H9 (cell line): Measurements from ENCODE around the gene OSBPL1A. TPM values are rescaled to one million over a fixed set of nuclear protein-coding genes. Genes with fewer than 3 reads are reported as not detected.

ENCODE experiments used
- DNase-seq: peaks from one replicate; pipeline ENCODE4 v3.0.0-alpha.2; 2017
- H2AFZ ChIP-seq: one replicate; pipeline ENCODE4 v1.6.1; 2013; ENCODE audit warnings: mild to moderate bottlenecking, low read length, control low read depth, moderate library complexity
- H2AK5ac ChIP-seq: 2 replicates; pipeline ENCODE4 v1.6.1; 2013; ENCODE audit warnings: low read length, control low read depth, mixed read lengths; ENCODE audit not compliant: insufficient read length
- H2BK120ac ChIP-seq: one replicate; pipeline ENCODE4 v1.6.1; 2013; ENCODE audit warnings: low read depth, mild to moderate bottlenecking, low read length, control low read depth, inconsistent platforms; ENCODE audit not compliant: poor library complexity, severe bottlenecking
- H2BK12ac ChIP-seq: 2 replicates; pipeline ENCODE4 v1.6.1; 2013; ENCODE audit warnings: low read length, control low read depth, mixed read lengths, low read depth; ENCODE audit not compliant: insufficient read length
- H2BK15ac ChIP-seq: 2 replicates; pipeline ENCODE4 v1.6.1; 2013; ENCODE audit warnings: low read depth, low read length, control low read depth
- H2BK20ac ChIP-seq: one replicate; pipeline ENCODE4 v1.6.1; 2013; ENCODE audit warnings: low read depth, mild to moderate bottlenecking, low read length, control low read depth, inconsistent platforms; ENCODE audit not compliant: poor library complexity, severe bottlenecking
- H2BK5ac ChIP-seq: 2 replicates; pipeline ENCODE4 v1.6.1; 2013; ENCODE audit warnings: low read length, control low read depth, mixed read lengths; ENCODE audit not compliant: insufficient read length
- H3K14ac ChIP-seq: 2 replicates; pipeline ENCODE4 v1.6.1; 2013; ENCODE audit warnings: low read length, control low read depth; ENCODE audit not compliant: insufficient read depth
- H3K18ac ChIP-seq: 2 replicates; pipeline ENCODE4 v1.6.1; 2013; ENCODE audit warnings: low read depth, mild to moderate bottlenecking, mixed read lengths, low read length, control low read depth; ENCODE audit not compliant: insufficient read length
- H3K23ac ChIP-seq: 2 replicates; pipeline ENCODE4 v1.6.1; 2013; ENCODE audit warnings: low read length, control low read depth, mixed read lengths, low read depth; ENCODE audit not compliant: insufficient read length
- H3K23me2 ChIP-seq: 2 replicates; pipeline ENCODE4 v1.6.1; 2013; ENCODE audit warnings: low read depth, mild to moderate bottlenecking, mixed read lengths, low read length, control low read depth; ENCODE audit not compliant: insufficient read length, poor library complexity, severe bottlenecking
- H3K27ac ChIP-seq: 2 replicates; pipeline ENCODE4 v1.5.1; 2013; ENCODE audit warnings: low read length, control low read depth, mixed read lengths, low read depth; ENCODE audit not compliant: insufficient read length
- H3K27me3 ChIP-seq: 2 replicates; pipeline ENCODE4 v1.6.1; 2013; ENCODE audit warnings: low read length, control low read depth, inconsistent platforms; ENCODE audit not compliant: insufficient read depth
- H3K4ac ChIP-seq: 2 replicates; pipeline ENCODE4 v1.6.1; 2013; ENCODE audit warnings: low read depth, mild to moderate bottlenecking, control low read depth, inconsistent platforms, low read length, moderate library complexity
- H3K4me1 ChIP-seq: 2 replicates; pipeline ENCODE4 v1.6.1; 2013; ENCODE audit warnings: low read length, control low read depth, inconsistent platforms; ENCODE audit not compliant: insufficient read depth
- H3K4me2 ChIP-seq: 2 replicates; pipeline ENCODE4 v1.6.1; 2013; ENCODE audit warnings: low read length, control low read depth, mixed read lengths; ENCODE audit not compliant: insufficient read length, insufficient read depth
- H3K56ac ChIP-seq: 2 replicates; pipeline ENCODE4 v1.6.1; 2013; ENCODE audit warnings: low read depth, mild to moderate bottlenecking, mixed read lengths, low read length, control low read depth; ENCODE audit not compliant: insufficient read length
- H3K79me1 ChIP-seq: 2 replicates; pipeline ENCODE4 v1.6.1; 2013; ENCODE audit warnings: low read depth, mild to moderate bottlenecking, moderate library complexity, low read length, control low read depth, inconsistent platforms; ENCODE audit not compliant: insufficient read depth, poor library complexity, severe bottlenecking
- H3K79me2 ChIP-seq: 2 replicates; pipeline ENCODE4 v1.6.1; 2013; ENCODE audit warnings: low read length, control low read depth, inconsistent platforms; ENCODE audit not compliant: insufficient read depth
- H3K9ac ChIP-seq: 2 replicates; pipeline ENCODE4 v1.6.1; 2013; ENCODE audit warnings: low read length, control low read depth, mixed read lengths; ENCODE audit not compliant: insufficient read length; ENCODE audit errors: extremely low read depth
- H3K9me3 ChIP-seq: one replicate; pipeline ENCODE4 v1.6.1; 2013; ENCODE audit warnings: low read depth, low read length, inconsistent platforms; ENCODE audit not compliant: control insufficient read depth
- H3T11ph ChIP-seq: one replicate; pipeline ENCODE4 v1.6.1; 2013; ENCODE audit warnings: mild to moderate bottlenecking, low read length, control low read depth, inconsistent platforms
- H4K20me1 ChIP-seq: one replicate; pipeline ENCODE4 v1.6.1; 2013; ENCODE audit not compliant: control insufficient read depth, insufficient read length, insufficient read depth
- H4K5ac ChIP-seq: 2 replicates; pipeline ENCODE4 v1.6.1; 2013; ENCODE audit warnings: low read depth, mild to moderate bottlenecking, mixed read lengths, low read length, control low read depth; ENCODE audit not compliant: insufficient read length
- H4K8ac ChIP-seq: replicated peaks from 2 replicates; pipeline ENCODE4 v1.6.1; 2013; ENCODE audit warnings: low read length, control low read depth, mixed read lengths, low read depth; ENCODE audit not compliant: insufficient read length
- H4K91ac ChIP-seq: 2 replicates; pipeline ENCODE4 v1.6.1; 2013; ENCODE audit warnings: low read depth, mild to moderate bottlenecking, moderate library complexity, mixed read lengths, low read length, control low read depth; ENCODE audit not compliant: insufficient read length
- H3K27ac Mint-ChIP-seq, 3 experiments: 2 replicates in 2 of 3; 3 replicates in 1 of 3; pipeline ENCODE4 v1.8.0; 2020 to 2021; ENCODE audit warnings: mixed read lengths in 3 of 3, mild to moderate bottlenecking in 1 of 3, moderate library complexity in 1 of 3
- H3K27me3 Mint-ChIP-seq: 2 replicates; pipeline ENCODE4 v1.8.0; 2021; ENCODE audit warnings: low read depth, mild to moderate bottlenecking, moderate library complexity, mixed read lengths
- H3K36me3 Mint-ChIP-seq, 3 experiments: 2 replicates in 2 of 3; 3 replicates in 1 of 3; pipeline ENCODE4 v1.8.0; 2020 to 2021; ENCODE audit warnings: low read depth in 3 of 3, mixed read lengths in 3 of 3; ENCODE audit not compliant: insufficient read depth in 1 of 3
- H3K4me1 Mint-ChIP-seq, 2 experiments: 2 replicates each; pipeline ENCODE4 v1.8.0; 2020; ENCODE audit warnings: mixed read lengths in 2 of 2
- H3K4me3 Mint-ChIP-seq, 2 experiments: 2 replicates in 1 of 2; 3 replicates in 1 of 2; pipeline ENCODE4 v1.8.0; 2020 to 2021; ENCODE audit warnings: mild to moderate bottlenecking in 2 of 2, mixed read lengths in 2 of 2, moderate library complexity in 1 of 2
- H3K9me3 Mint-ChIP-seq, 2 experiments: 2 replicates in 1 of 2; 3 replicates in 1 of 2; pipeline ENCODE4 v1.8.0; 2020; ENCODE audit warnings: mild to moderate bottlenecking in 2 of 2, mixed read lengths in 2 of 2, moderate library complexity in 1 of 2
- CTCF ChIP-seq: fragments of 200-600 bp; sonication (generic); conservative IDR thresholded peaks from 3 replicates; pipeline ENCODE4 v1.8.0; 2021; ENCODE audit warnings: antibody characterized with exemption, mild to moderate bottlenecking
- WGBS: extraction: QIAGEN DNeasy Blood & Tissue Kit; methylation state at CpG from one replicate; pipeline ENCODE4 v1.1.7; 2013; ENCODE audit warnings: missing lambda C conversion rate, low lambda C conversion rate, mixed read lengths; ENCODE audit not compliant: insufficient read length; ENCODE audit errors: extremely low coverage; 5-methylcytosine and 5-hydroxymethylcytosine counted together
- total RNA-seq: library from RNA; stranded (reverse); gene quantifications from 2 replicates; pipeline ENCODE4 v1.2.1, GENCODE V29; 2021

OSBPL1A gene
- total RNA-seq, 1 experiment from 2014 or later, result 33.9 TPM

GRCh38 chr18:24254071-24254470 lies 143.6 kb downstream of the OSBPL1A start:
- no peaks in the 10 kb centered on the region for H3K23me2 ChIP-seq
- no peak overlapping the region for H2BK15ac ChIP-seq
- H4K20me1 ChIP-seq, result no peaks in the 10 kb centered on the region
- peaks cover 36 to 41% of the 10 kb centered on the region in 2 experiments for H3K4me1 Mint-ChIP-seq
- no peak overlapping the region for H3K4me3 Mint-ChIP-seq
- H2BK5ac ChIP-seq, result no peak overlapping the region
- H3K4ac ChIP-seq, result no peak overlapping the region
- no peak overlapping the region for H2BK12ac ChIP-seq
- peaks cover 11 to 16% (median 15%) of the 10 kb centered on the region in 3 experiments; a peak in 6 of 7 replicates for H3K36me3 Mint-ChIP-seq
- H3K4me2 ChIP-seq, result no peak overlapping the region
- no peak overlapping the region for H2BK20ac ChIP-seq
- no peak overlapping the region for H2AK5ac ChIP-seq
- no peak overlapping the region for H3T11ph ChIP-seq
- no peak for TF ChIP-seq CTCF
- no peak overlapping the region for H3K56ac ChIP-seq
- H3K9ac ChIP-seq, result no peak overlapping the region
- peaks cover 4 to 10% of the 10 kb centered on the region in 2 experiments; a peak in 4 of 5 replicates for H3K9me3 Mint-ChIP-seq
- no peaks in the 10 kb centered on the region for H3K27me3 Mint-ChIP-seq
- no peak overlapping the region for H3K23ac ChIP-seq
- H4K8ac ChIP-seq, result no peak overlapping the region
- H3K79me1 ChIP-seq, result peaks cover 4% of the 10 kb centered on the region
- H3K79me2 ChIP-seq, result no peaks in the 10 kb centered on the region; the same call in 1 of the 2 replicates
- no peak overlapping the region for H3K27ac ChIP-seq
- no peak overlapping the region for H3K14ac ChIP-seq
- peaks cover 6% of the 10 kb centered on the region; the same call in 1 of the 2 replicates for H3K4me1 ChIP-seq
- no peak overlapping the region for H4K91ac ChIP-seq
- peak overlapping the region in 1 of 3 experiments; percentile 84; a peak in 2 of 7 replicates for H3K27ac Mint-ChIP-seq
- H3K18ac ChIP-seq, result no peak overlapping the region
- H2AFZ ChIP-seq, result no peak overlapping the region
- H3K9me3 ChIP-seq, result no peaks in the 10 kb centered on the region
- H3K27me3 ChIP-seq, result no peaks in the 10 kb centered on the region
- no peak overlapping the region for H4K5ac ChIP-seq
- no CpG with 5 or more reads among the region's 1 CpG for WGBS
- DNase-seq, result no peak
- no peak overlapping the region for H2BK120ac ChIP-seq
